GM18498 (cell line): Measurements from ENCODE around the gene RNF149.
"Not testable (repeated sequence)": the region's sequence is repeated elsewhere in the genome, so short reads cannot be mapped to it uniquely, and the experiment has no call there.

Experiments
- ATAC-seq: cut with Tn5 transposase; IDR thresholded peaks from one replicate; pipeline ENCODE4 v1.9.1; 2021; ENCODE audit warnings: mild to moderate bottlenecking, moderate library complexity; ENCODE audit not compliant: unreplicated experiment

Gene RNF149

DNA sequence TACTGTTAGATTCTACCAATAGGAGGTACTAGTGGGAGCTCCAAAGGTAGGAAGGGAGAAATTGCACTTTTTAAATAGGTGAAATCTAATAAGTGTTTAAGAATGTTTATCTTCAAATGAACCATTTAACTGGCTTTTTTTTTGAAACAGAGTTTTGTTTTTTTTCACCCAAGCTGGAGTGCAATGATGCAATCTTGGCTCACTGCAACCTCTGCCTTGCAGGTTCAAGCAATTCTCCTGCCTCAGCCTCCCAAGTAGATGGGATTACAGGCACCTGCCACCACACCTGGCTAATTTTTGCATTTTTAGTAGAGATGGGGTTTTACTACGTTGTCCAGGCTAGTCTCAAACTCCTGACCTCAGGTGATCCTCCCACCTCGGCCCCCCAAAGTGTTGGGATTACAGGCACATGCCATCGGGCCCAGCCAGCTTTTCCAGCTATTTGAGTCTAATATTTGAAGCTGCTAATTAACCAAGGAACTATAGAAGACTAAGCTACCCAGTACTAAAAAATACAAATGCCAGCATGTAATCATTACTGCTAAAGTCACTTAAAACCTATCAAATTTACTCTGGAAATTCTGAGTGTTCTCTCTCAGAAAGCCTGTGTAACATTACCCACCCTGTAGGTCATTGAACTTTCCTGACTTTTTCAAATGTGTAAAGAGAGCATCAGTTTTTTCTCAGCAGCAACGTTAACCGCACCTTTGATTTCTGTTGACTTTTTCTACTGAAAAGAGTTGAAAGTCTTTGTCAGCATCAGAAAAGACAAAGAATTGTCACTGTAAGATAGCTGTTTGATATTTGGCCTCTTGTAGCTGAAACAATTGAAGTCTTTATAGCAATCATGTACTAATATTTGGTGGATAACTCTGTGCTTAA lies 24.6 kb upstream of the RNF149 start:
- no peak for ATAC-seq

DNA sequence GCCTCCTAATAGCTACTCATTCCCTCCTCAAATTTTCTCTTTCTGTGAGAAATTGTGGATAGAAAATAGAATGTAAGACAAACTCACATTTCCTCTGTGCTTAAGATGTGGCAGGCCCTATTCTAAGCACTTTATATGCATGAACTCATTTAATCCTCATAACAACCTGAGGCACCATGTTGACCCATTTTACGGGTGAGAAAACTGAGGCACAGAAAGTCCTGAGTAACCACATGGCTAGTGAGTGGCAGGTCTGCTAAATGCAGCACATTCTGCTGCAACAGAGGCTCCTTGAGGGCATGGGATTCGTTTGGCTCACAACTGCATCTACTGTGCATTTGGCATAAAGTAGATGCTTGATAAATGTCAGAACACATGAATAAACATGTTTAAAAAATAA lies 22.7 kb upstream of the RNF149 start:
- no peak for ATAC-seq

DNA sequence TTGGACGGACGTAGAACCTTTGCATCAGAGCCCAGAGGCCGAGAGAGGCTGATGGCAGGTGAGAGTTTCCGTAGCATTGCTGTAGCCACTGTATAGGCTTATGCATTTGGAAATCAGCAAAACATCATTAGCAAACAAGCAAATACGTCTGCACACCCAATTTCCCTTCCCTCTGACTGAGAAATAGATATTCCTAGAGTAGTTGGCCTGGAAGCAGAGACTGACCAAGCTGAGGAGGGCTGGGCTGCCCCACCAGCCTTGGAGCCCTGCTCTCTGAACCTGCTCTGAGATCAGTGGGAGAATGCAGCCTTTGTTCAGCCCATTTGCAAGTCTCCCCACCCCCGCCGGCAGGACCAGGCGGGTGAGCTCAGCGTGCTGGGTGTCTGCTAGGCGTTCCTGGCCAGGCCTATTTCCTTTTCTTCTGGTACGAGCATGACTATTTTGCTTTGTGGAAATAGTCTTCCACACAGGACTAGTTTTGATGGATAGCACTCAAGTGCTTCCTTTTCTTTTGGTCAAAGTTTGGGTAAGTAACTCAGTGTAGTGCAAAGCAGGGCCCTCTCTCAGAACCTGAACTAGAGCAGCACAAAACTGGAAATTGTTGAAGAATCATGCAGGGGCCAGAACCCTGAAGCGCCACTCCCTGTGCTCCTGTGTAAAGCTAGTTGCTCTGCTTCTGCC lies 21.9 kb upstream of the RNF149 start:
- no peak for ATAC-seq

DNA sequence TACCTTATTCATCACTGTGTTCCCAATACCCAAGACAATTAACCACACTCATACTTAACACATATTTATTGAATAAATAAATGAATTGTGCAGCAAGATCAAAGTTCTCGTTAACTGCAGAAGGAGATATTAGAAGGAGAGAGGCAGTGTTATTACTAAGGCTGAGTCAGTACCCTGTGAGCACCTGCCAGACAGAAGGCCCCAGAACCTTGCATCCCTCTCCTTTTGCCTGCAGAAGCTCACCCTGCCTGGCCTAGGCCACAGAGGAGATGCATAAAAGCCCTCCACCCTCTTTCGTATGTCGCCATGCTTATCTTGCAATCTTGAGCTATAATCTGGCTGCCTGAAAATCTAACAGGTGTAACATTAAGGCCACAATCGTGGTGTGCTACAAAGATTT lies 20.5 kb upstream of the RNF149 start:
- ATAC-seq = no peak

DNA sequence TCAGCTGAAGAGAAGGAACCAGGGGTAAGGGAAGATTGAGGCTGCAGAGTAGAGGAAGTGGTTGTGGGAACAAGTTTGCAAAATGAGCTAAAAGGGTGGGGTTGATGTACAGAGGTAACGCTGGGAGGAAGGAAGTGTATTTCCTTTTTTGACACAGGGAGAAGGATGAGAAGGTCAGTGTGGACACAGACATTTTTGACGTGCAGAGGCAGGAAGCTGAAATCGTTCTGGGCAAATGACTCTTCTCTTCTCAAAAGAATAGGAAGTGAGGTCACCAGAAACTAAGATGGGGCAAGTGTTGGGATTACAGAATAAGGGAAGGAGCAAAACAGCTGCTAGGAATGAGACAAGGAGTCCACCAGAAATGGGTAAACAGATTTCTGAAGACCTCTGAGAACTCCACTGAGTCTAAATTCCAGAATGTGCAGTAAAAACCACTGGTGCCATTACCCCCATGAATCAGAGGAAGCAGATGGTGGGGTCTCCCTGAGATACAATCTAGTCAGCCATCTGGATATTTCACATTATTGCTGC lies 20.0 kb upstream of the RNF149 start:
- no peak for ATAC-seq

DNA sequence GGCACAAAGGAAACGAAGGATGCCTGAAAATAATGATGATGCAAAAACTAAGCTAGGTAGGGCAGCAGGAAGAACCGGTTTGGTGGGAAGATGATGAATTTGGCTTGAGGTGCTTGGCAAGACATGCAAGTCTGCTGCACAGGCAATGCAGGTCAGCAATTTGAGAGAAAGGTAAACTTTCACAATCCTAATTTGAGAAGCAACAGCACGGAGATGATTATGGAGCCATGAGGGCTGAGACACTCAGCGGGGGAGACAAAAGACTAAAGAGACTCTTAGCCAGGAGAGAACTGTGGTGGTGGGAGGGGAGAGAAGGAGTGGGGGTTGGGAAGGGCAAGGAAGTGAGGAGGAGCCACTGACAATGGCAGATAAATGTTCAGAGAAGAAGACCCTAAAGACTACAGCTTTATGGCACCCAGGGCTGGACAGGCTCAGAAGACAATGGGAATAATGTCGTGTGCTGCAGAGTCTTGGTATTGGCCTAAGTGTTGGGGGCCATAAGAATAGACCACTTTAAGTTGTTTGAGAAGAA lies 19.4 kb upstream of the RNF149 start:
- ATAC-seq = no peak

DNA sequence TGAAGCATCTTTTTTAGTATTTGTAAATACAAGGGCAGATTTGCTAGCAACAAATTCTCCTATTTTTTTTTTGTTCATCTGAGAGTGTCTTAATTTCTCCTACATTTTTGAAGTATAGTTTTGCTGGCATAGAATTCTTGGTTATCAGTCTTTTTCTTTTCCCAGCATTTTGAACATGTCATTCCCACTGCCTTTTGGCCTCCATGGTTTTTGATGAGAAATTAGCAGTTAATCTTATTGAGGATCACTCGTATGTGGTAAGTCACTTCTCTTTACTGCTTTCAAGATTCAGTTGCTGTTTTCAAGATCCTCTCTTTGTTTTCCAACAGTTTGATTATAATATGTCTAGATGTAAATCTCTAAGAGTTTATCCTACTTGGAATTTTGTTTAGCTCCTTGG lies 16.9 kb upstream of the RNF149 start:
- no peak for ATAC-seq

DNA sequence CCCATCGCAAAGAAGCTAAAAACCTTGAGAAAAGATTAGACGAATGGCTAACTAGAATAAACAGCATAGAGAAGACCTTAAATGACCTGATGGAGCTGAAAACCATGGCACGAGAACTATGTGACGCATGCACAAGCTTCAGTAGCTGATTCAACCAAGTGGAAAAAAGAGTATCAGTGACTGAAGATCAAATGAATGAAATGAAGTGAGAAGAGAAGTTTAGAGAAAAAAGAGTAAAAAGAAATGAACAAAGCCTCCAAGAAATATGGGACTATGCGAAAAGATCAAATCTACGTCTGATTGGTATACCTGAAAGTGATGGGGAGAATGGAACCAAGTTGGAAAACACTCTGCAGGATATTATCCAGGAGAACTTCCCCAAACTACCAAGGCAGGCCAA lies 8.1 kb upstream of the RNF149 start:
- ATAC-seq = not testable (repeated sequence)

DNA sequence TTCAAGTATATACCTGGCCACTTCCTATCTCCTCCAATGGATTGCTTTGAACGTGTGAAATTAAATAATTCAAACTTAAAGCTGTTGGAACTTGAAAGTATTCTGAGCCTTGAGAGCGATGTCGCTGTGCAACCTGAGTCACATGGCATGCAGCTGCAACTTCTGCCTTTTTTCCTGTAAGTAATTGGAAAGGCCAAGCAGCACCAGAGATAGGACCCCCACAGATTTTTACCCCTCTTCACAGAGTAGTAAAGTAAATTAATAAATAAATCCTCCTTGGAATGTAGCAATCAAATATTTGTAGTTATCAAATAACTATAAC lies 3.2 kb upstream of the RNF149 start:
- ATAC-seq = no peak

DNA sequence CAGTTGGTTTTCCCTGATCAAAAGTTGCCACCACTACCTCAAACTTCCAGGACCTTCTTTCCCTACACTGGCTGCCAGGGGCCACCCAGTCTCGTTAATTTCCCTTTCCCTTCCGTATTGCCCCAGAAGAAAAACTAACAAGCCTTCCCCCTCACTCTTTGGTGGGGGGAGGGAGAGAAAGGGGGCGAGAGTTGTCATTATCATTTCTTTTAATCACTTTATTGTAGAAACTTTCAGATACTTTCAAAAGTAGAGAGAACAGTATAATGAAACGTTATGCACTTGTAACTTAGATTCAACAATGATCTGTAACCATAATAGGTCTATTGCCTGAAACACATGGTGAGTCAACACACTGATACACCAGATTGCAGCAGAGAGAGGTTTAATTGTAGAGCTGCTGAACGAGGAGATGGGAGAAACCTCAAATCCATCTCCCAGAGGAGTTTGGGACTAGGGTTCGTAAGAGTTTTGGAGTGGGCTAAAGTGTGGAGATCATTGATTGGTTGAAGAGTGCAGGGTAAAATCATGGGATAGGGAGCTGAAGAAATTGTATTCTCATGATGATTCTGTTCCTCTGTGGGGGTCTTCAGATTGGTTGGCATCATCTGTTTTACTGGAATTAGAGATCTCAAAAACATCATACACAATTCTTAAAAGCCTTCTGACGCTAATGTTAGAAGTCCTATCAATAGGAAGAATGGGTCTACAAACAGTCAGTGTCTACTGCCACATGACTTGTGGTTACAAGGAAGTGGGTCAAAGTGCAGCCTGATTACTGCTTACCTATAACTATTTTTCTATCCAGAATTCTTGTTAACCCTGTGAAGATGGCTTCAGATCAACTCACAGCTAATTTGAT lies 2.6 kb upstream of the RNF149 start:
- no peak for ATAC-seq

DNA sequence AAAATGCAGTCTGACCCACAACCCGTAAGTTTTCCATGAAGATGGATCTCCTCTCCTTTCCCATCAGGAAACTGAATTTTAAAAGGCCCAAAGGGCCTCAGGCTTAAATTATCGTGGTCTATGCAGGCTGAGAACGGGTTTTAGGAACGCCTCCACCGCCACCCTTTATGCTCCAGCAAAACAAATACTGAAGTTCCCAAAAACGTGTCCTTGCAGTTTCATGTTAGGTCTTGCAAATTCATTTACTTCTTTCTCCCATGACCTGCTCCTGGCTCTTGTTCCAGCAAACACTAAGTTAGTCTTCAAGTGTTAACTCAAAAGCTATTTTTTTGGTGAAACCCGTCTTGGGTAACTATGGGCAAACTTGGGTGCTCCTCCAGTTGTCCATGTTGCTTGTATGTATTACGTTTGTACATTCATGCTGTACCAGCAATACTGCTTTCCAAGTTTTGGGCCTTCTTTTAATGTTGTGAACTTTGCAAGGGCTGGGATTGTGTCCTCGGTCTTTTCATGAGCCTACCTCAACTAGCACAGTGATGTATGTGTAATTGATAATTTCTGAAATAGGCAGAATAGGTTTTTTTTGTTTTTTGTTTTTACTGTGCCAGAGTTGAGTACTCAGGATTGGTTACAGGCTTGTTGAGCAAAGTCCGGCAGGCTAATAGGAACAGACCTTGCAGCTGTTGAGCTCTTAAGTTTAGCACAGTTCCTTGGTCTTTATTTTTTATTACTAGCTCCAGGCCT lies 1.8 kb upstream of the RNF149 start:
- no peak for ATAC-seq

DNA sequence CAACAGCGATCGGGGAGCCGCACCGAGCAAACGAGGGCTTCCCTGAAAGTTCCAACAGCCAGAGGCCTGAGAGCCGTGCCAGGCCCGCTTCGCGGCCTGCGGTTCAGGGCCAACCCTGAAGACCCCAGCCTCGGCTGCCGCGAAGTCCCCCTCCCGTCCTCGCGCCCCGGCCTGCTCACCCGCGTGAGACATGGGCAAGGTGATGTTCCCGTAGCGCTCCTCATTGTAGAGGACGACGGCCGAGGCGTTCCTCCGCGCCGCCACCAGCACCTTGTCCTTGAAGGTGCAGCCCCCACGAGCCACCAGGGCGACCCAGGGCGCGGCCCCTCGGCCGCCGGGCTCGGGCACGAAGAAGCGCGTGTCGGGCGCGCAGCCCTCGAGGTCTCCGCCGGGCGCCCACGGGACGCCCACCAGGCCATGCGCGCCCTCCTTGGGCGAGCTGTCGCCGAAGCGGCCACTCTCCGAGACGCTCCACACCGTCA lies 510 bp downstream of the RNF149 start:
- ATAC-seq = peak; percentile 24

DNA sequence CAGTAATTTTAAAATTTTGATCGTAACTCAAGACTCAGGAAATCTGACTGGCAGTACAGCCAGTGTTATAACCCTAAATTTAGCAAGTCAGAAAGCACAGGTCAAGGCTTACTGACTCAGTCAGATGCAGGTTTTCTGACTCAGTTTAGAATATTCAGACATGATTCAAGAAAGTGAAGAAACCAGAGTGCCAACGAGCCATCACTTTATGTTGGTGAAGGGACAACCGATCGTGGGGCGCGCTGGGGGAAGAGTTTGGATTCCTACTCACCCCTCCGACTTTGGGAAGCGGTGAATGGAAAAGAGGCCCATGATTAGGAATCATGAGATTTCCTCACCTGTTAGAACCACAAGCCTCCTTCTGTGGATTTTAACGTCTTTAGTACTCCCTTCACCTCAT lies 998 bp downstream of the RNF149 start:
- ATAC-seq = no peak

DNA sequence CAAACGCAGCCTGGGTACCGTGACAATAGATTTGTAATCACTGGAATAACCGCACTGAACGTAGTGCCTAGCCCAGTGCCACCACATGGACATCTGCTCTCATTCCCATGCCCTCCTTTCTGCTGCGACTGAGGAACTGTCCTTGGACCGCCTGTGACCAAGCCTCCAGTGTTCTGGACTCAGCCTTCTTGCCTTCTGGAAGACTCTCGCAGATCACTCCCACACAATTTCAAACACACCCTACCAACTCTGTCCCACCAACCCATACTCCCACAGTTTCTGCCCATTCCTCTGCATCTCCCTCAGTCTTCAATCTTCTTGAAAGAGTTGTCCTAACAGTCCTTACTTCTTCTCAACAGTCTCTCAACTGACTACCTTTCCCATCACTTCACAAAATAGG lies 2.1 kb downstream of the RNF149 start:
- peak; percentile 11 for ATAC-seq

DNA sequence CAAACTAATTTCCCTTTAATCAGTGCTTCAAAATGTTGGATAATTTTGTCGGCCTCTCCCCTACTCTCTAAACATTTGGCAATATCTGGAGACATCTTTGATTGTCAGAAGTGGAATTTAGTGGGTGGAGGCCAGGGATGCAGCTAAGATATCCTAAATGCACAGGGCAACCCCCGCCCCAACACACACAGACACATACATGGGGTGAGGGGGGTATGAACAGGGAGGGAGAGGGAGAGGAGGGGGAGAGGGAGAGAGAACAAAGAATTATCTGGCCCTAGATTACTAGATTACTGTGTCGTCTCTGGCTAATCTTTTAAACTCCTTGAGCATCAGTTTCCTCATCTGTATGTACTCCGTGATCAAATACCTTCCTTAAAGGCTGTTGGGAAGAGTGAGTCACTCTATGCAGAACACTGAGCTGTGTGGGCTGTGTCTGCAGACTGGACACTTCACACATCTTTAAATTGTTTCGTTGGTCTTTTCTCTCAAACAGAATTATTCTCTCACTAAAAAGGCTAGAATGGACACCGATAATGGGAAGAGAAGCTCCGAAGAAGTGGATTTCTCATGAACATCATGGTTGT lies 2.9 kb downstream of the RNF149 start:
- ATAC-seq = no peak

DNA sequence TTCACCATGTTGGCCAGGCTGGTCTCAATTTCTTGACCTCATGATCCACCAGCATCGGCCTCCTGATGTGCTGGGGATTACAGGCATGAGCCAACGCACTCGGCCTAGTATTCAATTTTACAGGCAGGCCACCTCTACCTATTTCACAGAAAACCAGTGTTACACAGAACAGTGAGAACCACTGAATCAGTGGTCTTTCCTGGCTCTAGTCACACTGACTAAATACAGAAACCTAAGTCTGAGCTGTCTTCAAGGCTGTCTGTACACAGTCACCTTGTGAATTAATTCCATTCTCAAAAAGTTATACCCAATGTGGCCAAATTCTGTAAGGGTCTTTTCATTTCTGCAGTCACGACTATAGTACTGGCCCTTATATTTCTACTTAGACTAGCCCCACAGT lies 3.5 kb downstream of the RNF149 start:
- ATAC-seq = no peak

DNA sequence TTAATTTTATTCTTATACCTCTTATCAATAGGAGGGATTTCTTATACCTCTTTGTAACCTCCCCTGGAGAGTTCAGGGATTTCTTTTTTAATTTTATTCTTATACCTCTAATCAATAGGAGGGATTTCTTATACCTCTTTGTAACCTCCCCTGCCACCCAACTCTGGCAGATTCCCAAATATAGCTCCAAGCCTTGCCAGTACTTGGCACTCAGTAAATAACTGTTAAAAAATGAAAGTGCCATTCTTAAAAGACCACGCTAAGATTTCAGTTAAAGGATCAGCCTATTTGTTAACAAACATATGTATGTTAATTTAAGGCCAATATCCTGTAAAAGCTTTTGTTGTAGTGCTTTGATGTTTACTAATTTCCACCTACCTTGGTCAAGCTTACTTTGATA lies 4.8 kb downstream of the RNF149 start:
- no peak for ATAC-seq

DNA sequence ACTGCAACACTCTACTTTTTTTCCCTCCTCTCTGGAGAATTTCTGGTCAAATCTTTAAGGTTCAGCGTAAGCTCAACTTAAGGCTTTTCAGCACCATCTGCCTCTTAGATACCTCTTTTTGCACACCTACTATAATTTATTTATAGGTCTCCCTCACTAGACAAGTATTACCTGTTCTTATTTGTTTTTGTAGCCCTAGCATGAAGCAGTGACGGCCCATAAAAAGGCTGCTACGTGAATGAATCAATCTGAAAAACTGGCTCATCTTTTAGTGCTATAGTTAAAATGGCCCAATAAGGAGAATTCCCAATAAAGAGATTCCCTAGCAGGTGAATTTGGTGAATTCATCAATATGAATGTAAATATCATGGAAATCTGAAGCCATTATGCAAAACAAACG lies 6.5 kb downstream of the RNF149 start:
- ATAC-seq = no peak

DNA sequence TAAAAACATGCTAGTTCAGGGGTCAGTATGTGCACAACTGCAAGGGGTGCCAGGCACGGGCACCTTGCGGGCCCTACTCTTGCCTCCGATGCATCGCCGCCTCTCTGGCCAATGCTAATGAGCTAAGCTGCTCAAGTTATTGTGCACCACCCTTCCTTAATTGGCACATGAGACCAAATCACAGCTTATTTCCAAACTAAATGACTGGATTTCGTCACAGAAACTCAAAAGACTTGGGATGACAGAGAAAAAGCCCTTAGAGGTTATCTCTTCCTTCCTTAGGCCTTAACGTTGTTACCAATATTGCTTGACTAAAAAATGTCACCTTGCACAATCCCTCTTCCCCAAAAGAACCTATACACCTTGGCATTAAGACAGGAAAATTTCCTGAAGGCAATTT lies 7.7 kb downstream of the RNF149 start:
- no peak for ATAC-seq

DNA sequence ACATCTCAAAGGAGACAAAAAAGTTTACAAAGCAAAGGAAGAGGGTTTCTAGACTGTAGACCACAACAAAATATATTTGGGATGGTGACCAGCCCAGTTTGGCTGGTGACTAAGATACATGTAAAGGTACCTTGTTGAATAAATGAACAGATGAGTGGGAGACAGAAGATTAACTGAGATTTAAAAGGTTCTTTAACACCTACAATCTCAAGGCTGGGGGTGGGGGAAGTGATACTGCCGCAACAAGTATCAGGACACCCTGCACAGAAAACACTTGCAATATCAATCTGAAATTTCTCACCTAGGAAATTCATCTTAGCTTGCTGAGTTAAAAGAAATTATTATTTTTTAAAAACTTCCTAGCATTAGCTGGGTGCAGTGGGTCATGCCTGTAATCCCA lies 8.3 kb downstream of the RNF149 start:
- peak; percentile 56 for ATAC-seq
